Stimulated activated CD4-positive, alpha-beta T cell treated with anti-CD3 and anti-CD28 coated beads, Interleukin-2, amount 100 ng/mL, for 48 hours (primary cell): ENCODE data around the gene MYL10.
A peak's percentile ranks its signal among the peaks of the same experiment; 100 is the strongest.
"Not testable (repeated sequence)": the region's sequence is repeated elsewhere in the genome, so short reads cannot be mapped to it uniquely, and the experiment has no call there.

ENCODE experiments used
- DNase-seq, 2 donors: peaks; one replicate each; pipeline ENCODE4 v3.0.0-alpha.2; 2020

The MYL10 gene

DNA sequence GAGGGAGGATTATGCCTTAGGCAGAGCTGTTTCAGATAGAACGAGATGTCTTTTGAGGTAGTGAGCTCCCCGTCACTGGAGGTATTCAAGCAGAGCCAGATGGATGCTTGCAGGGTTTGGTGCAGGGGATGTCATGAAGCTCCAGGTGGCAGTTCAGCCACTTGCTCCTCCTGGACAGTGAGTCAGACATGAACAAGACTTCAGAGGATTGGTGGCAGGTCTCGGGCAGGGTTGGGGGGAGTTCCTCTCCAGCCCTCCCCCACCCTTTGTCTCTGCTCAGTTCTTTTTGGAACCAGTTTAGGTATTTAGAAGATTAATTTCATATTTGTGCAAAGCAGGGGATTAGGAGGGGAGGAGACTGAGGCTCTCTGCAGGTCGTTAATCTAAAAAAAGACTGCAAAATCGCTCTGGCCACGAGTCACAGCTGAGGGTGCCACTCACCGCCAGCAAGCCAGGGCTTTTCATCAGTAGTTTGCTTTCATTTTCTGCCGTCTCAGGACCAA, 21.5 kb upstream of the MYL10 start:
- DNase-seq, result no peak

DNA sequence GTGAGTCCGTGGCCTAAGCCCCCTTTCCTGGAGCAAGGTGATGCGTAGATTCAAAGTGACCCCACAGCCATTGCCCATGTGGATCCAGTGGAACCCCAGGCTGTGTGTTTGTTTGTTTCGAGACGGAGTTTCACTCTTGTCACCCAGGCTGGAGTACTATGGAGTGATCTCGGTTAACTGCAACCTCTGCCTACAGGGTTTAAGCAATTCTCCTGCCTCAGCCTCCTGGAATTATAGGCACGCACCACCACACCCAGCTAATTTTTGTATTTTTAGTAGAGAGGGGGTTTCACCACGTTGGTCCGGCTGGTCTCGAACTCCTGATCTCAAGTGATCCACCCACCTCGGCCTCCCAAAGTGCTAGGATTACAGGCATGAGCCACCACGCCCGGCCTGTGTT, 18.8 kb upstream of the MYL10 start:
- DNase-seq, result not testable (repeated sequence)

DNA sequence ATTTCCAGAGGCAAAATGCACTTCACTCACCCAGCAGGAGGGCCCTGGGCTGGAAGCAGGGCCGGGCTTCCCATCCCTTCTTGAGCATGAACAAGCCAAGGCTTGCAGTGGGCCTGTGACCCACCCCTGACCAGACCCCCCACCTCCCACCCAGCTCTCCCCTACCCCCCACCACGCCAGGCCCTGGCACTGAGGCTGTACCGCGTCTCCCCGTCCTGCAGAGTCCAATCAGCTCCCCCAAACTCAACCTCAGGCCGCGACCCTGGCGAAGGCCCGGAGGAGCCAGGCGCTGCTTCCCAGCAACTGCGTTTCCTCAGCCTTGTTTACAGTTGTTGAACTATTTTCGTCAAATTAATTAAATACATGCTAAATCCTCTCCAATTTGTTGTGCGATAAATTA, 16.9 kb upstream of the MYL10 start:
- no peak for DNase-seq

DNA sequence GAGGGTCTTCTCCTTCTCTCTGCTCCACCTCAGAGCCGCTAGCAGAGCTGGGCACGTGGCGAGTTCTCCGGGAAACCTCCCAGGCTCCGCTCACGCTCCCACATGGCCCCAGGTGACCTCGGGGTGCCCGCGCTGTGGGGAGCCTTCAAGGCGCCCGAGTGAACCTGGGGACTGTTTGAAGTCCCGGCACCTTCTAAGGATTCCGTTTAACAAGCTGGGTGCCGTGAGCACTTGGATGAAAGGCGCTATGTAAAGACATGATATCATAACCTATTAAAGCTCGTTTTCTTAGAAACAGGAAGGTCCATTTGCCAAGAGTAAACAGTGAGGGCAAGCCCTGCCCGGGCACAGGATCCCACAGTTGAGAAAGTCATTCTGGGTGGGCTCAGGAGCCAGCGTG, 15.8 kb upstream of the MYL10 start:
- DNase-seq, result no peak

DNA sequence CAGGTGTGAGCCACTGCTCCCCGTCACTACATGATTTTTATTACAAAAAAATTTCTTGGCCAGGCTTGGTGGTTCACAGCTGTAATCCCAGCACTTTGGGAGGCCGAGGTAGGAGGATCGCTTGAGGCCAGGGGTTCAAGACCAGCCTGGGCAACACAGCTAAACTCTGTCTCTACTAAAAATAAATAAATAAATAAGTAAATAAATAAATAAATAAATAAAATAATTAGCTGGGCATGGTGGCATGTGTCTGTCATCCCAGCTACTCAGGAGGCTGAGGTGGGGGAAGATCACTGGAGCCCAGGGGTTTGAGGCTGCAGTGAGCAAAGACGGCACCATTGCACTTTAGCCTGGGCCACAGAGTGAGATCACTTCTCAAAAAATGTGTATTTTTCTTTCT, 10.0 kb upstream of the MYL10 start:
- DNase-seq, result not testable (repeated sequence)

DNA sequence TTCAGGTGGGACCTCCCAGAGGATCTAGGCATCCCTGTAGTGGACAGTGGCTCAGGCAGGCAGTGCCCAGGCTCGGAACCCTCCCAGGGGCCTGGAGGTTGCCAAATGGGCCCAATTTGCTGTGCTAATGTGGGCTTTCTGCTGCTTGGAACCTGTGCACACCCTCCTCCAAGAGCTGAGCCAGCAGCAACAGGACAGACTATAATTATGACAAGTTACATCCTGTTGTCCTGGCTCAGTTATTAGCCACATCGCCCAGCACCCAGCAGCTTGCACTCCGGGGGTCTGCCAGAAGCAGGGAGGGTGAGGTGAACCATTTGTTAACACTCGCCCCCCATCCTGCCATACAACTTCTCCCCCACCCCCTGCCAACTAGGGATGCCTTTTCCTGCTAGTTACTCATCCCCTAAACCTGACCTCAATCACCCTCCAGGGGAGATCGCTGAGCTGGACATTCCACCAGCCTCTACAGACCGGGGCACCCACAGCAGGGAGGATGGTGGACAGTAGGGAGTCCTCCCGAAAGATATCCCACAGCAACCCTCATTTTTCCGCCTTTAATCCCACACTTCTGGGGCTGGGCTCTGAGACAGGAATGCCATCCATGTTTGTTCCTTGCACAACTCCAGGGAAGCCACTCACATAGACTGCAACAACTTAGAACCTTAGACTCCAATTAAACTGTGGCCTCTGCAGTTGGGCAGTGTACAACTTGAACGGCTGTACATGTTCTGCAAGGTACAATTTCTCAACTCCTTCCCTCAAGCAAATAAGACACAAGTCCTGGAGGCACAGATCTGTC, 7.9 kb upstream of the MYL10 start:
- DNase-seq, result no peak

DNA sequence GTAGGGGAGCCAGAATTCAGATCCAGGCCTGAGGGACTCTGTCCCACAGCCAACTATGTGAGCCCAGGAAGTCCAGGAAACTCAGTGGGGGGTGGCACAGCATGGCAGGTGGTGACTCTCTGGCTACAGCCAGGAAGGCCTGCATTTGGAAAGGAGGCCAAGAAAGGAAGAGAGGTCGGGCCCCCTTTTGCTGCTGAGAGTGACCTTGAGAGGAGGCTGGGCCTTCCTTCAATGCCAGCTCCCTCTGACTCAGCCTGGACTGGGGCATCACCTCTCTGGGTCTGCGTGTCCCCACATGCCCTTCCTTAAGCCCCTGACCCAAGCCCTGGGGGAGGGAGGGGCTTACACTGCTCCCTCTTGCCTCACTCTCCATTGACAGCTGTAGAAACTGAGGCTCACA, 6.4 kb upstream of the MYL10 start:
- DNase-seq, result no peak

DNA sequence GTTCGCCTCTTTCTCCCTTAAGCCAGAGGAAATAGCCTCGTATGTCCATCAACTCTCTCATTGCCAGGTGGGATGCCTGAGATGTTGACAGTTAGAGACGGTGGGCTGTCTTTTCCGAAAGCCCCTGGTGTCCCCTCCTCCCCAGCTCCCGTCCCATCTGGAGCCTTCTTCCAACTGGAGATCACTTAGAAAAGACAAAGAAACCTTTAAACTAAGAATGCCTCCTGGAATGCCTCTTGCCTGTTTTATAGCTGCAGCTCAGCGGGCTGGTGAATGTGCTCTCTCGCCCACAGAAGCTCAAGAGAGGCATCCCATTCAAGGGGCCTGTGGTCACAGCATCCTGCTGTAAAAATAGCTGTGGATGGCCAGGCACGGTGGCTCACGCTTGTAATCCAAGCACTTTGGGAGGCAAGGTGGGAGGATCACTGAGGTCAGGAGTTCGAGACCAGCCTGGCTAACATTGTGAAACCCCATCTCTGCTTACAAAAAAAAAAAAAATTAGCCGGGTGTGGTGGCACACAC, 5.2 kb upstream of the MYL10 start:
- DNase-seq, result no peak

DNA sequence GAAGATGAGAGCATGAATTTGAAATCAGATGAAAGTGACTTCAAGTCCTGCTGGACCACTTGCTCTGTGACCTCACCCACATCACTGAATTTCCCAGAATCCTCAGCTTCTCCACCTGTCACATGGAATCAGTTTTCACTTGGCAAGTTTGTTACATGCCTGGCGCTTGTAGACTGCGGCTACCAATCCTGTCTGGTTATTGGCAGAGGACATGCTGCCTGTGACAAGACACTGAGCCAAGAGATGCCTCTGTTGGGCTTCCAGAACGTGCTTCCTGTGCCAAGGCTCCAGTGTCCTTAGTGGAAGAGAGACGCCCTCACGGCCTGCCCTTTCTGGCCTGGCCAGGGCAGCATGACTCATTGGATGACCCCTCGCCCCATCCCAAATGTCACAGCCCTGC, 4.4 kb upstream of the MYL10 start:
- DNase-seq, result no peak

DNA sequence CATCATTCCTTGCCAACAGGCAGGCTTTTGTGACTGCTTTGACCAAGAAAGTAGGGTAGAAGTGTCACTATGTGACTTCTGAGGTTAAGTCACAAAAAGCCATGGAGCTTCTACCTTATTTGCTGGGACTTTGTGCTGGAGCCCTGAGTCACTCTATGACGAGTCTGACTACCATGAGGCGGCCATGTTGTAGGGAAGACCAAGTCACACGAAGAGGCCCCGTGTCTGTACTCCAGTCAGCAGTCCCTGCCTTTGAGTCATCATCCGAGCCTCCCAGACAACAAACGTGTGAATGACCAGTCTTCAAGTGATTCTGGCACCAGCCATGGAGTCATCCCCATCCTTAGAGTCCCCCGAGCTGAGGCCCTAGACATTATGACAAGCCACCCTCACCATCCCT, 3.5 kb upstream of the MYL10 start:
- DNase-seq, result peak in 1 of 2 donors; percentile 4

DNA sequence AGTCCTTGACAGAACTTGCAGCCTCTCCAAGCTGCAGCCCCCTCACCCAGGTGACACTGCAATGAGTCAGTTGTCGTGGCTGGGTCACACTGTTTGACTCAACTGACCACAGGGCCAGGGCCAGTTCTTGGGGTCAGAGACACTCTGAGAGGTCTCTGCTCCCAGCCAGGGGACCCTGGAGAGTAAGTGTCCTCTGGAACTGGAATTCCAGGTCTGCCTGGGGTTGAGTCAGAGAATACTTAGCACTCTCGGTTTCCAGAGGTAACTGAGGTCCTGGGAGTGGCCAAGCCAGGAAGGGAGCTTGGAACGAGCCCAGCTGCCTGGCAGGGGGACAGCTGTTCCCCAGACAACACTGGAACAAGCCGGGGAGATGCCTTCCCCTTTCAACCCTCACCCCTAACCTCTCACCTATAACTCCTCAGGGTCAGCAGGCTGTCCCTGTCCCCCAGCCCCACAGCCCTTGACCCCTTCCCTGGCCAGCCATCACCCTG, 2.2 kb upstream of the MYL10 start:
- DNase-seq, result no peak

DNA sequence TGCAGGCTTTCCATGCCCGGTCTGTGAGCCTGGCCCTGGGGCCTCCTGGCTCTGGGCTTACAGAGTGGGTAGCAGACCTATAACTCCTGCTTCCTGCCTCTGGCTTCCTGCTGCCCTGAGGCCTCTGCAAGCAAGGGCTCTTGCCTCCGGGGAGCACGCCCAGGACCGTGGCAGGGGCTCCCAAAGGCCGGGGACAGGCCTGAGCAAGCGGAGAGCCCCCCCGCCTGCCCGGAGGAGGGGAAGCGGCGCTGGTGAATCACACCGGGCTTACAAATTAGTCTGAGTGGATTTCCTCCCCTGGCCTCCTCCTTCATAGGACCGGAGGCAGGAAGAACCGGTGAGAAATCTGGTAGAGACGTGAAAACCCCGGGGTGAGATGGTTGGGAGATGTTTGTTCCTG, 1.5 kb upstream of the MYL10 start:
- DNase-seq, result no peak

DNA sequence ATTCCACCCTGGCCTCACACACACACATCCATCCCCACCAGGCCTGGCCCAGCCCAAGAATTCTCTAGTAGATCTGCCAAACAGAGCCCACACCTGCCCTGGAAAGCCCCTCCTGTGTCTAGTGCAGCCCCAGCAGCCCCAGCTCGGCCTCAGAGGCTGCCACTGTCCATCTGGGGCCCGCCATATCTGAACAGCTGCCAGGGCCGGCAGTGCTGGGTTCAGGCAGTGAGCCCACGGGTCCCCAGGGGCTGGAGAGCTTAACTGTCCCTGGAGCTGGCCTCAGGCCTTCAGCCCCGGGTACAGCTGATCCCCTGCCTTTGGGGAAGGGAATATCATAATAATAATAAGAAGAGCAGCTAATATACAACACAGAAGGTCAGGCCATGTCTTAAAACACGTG, 574 bp downstream of the MYL10 start:
- no peak for DNase-seq

DNA sequence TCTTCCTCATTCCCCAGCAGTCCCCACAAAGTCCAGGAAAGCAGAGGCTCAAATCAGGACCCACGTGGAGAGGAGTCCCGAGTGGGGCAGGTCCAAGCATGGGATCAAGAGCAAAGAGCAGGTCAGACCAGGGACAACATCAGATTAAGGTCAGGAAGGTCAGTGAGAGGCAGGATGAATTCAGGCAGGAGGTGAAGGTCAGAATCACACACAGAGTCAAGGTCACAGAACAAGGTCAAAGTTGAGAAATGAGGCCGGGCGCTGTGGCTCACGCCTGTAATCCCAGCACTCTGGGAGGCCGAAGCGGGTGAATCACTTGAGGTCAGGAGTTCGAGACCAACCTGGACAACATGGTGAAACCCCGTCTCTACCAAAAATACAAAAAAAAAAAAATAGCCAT, 2.3 kb downstream of the MYL10 start:
- DNase-seq, result no peak

DNA sequence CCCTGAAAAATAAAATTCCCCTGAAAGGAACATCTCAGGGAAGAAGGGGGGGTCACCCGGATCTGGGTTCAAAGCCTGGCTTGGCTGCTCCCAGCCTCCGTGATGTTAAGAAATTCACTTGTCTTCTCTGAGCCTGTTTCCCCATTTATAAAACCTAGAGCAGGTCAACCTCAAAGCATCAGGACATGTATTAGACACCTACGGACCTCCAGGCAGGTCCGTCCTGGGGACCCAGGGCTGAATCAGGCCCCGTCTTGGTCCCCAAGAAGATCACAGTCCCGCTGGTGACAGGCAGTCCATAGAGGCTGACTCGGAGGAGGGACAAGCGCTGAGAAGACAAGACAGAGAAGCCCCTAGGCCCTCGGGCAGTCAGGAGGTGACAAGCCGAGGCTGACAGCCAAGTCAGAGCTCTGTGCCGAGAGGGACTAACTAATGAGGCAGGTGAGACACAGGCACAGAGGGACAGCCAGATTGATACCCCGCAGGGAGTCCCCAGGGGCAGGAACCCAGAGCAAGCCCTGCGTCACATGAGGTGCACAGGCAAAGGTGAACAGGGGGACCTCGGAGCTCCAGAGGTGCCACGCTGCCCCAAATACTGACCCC, 2.9 kb downstream of the MYL10 start:
- DNase-seq, result no peak

DNA sequence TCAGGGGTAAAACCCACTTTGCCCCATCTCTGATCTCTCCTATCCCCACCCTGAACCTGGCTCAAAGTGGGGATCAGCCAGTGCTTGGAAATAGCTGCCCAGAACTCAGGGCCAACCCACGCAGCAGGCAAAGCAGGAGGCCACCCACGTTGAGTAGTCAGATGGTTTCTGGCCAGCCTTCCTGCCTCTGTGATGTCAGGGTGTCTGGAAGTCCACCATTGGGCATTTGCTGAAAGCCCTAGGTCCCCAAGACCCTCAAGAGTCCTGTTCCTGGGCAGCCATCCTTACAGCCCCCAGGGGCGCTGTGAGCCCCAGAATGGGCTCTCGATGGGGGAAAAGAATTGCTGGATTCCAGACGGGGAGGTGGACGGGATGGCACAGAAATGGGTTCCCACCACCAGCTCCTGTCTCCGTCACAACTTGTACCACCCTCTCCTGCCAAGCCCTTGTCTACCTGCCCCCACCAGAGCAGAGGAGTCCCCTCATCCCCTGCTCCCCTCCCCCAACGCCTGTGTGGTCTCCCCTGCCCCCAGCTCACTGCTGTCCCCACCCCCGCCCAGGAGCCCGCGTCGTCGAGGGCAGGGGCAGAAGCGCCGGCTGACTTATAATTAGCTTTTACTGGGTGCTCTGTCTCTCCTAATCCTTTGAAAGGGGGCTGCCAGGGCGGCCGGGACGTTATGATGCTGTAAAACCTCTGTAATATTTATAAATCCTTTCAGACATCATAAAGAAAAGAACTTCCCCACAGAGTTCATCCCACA, 3.9 kb downstream of the MYL10 start:
- DNase-seq, result no peak

DNA sequence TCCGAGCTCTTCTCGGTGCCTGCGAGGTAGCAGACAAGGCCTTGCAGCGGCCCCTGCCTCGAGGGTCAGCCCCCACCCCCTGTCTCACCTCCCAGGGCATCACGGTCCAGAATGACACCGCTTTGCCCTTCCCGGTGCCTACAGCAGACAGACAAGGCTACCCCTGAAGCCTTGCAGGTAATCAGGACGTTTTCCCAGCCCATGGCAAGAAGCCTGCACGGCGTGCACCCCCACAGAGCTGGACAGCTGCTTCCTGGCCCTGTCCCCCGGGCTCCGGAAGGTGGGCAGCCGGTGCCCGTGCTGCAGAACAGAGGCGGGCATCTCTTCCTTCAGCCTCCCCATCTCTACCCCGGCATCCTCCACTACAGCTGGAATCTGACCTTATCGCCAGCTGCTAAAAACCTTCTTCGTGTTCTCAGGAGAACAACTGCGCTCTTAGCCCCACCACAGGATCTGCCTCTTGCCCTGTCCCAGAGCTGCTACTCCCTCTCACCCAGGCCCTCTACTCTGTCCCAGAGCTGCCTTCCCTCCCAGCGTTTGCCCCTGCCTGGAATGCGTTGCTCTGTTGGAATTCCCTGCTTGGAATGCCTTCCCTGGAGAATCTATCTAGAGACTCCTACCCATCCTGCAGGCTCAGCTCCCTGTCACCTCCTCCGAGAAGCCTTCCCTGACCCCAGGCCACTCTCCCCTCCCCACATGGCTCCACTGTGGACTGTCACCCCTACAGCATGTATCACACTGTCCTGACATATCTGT, 4.7 kb downstream of the MYL10 start:
- DNase-seq, result no peak

DNA sequence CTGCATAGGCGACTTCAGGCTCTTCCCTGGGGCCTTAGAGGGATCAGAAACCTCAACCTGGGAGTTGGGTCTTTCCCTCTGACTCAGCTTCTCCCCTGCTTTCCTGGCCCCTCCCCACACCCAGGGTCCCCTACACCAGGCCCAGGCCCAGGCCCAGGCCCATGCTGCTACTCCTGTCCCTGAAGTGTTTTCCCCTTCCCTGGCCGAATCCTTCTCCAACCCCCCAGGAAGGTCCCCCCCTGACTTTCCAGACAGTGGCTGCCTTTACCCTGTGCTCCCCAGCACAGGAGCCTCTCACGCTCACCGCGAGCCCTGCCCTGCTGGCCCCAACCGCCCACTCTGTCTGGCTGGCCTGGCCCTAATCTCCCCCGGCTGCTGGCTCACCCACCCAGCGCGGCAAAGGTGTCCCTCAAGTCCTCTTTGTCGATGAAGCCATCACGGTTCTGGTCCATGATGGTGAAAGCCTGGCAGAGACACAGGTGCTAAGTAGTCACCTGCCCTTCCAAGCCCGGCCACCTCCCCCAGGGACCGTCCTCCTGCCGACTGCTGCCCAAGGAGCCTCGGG, 6.4 kb downstream of the MYL10 start:
- no peak for DNase-seq

DNA sequence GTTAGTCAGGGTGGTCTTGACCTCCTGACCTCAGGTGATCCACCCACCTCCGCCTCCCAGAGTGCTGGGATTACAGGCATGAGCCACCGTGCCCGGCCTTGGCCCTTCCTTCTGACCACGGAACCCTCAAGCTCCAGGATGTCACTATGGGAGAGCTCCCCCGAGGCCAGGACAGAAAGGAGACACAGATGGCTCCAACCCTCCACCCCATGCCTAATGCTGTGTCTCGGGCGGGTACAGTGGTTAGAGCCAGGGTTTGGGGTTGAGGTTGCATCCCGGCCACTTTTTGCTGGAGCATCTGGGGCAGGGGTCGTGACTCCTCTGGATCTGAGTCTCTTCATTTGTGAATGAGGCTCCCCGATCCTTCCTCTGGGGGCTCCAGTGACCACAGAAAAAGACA, 8.1 kb downstream of the MYL10 start:
- no peak for DNase-seq

DNA sequence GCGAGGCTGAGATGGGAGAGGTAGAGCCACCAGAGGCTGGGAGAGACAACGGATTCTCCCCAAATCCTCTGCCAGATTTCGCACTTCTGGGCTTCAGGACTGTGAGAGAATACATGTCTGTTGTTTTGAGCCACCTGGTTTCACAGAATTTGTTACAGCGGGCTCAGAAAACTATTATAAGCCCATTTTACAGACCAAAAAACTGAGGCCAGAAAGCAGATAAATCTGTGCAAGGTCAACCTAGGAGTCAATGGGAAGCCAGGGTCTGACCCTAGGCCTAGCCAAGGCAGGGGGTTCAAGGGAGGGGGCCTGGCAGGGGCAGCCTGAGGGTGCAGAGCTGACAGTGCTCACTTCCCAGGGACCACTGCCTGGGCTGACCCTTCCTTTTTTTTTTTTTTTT, 8.7 kb downstream of the MYL10 start:
- no peak for DNase-seq

DNA sequence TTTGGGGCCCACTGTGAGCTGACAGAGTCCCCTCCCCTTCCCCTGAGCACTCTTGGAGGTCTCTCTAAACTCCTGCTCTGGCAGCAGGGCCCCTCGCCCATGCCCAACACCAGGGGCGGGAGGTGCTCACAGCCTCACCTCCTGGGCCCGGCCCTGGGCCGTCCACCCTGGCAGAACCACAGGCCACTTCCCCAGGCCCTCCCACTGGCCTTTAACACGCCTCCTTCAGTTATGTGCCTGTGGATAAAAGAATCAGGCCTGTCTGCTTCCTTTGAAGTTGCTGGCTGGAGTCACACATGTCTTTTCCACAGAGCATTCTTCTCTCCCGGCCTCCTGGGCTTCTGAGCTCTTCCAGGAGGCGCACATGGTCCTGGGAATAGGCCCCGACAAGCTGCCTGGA, 10.2 kb downstream of the MYL10 start:
- DNase-seq, result no peak

DNA sequence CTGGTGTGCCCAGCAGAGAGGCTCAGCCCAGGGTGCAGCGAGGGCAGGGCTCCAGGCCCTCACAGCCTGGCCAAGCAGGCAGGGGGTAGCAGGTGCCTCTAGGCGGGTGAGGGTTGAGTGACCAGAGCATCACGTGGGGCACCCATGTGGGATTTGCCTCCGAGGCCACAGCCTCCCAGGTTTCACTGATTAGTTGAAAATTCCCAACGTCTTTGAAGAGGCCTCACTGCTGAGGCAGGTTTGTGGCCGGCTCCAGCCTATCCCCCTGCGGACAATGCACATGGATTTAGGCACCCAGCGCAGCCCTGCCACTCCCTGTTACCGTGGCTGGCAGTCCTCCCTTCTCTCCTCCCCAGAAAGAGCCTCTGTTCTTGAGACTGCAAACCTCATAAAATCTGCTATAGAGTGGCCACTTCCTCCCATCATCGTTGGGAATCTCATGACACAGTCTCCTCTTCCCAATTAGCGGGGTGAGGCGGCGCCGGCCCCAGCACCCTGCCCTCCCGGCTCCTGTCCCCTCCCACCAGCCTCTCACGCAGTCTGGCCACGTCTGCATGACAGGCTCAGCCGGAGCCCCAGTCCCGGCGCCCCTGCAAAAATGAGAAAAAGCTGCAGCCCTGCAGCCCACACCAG, 10.8 kb downstream of the MYL10 start:
- no peak for DNase-seq
